Vagina (tissue), 2 donors: ENCODE results near the gene LDLRAD4.
"Not testable (repeated sequence)": the region's sequence is repeated elsewhere in the genome, so short reads cannot be mapped to it uniquely, and the experiment has no call there.

Source experiments
- POLR2A ChIP-seq, 2 donors: fragments of 450-650 bp; IDR thresholded peaks; one replicate each; pipeline ENCODE4 v1.6.1; 2017; ENCODE audit warnings: antibody characterized with exemption in 2 of 2, mild to moderate bottlenecking in 2 of 2, moderate library complexity in 2 of 2
- POLR2AphosphoS5 ChIP-seq, 2 donors: sonication (generic); formaldehyde crosslinking; IDR thresholded peaks; one replicate each; pipeline ENCODE4 v1.9.0; 2017; ENCODE audit warnings: antibody characterized with exemption in 2 of 2, mild to moderate bottlenecking in 2 of 2, low read depth in 1 of 2; ENCODE audit not compliant: insufficient read depth in 1 of 2
- TF ChIP-seq, protein P1 (sequence below), 3 experiments: fragments of 450-650 bp in 2 of 3; fragments of 200-600 bp in 1 of 3; sonication (generic) in 1 of 3; IDR thresholded peaks; one replicate each; pipeline ENCODE4 v1.5.1; 2017 to 2019; ENCODE audit warnings: antibody characterized with exemption in 3 of 3, mild to moderate bottlenecking in 2 of 3, moderate library complexity in 2 of 3

DNA sequence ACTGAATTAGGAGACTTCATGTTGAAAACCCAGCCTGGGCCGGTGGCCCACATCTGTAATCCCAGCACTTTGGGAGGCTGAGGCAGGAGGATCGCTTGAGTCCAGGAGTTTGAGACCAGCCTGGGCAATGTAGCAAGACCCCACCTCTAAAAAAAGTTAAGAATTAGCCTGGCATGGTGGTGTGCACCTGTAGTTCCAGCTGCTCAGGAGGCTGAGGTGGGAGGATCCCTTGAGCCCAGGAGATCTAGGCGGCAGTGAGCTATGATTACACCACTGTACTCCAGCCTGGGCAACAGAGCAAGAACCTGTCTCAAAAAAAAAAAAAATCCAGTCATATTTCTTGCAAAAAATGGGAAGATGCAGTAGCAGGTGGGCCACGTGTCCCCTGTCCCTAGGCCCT is 257.8 kb downstream of the LDLRAD4 start:
- TF ChIP-seq, protein P1, sequence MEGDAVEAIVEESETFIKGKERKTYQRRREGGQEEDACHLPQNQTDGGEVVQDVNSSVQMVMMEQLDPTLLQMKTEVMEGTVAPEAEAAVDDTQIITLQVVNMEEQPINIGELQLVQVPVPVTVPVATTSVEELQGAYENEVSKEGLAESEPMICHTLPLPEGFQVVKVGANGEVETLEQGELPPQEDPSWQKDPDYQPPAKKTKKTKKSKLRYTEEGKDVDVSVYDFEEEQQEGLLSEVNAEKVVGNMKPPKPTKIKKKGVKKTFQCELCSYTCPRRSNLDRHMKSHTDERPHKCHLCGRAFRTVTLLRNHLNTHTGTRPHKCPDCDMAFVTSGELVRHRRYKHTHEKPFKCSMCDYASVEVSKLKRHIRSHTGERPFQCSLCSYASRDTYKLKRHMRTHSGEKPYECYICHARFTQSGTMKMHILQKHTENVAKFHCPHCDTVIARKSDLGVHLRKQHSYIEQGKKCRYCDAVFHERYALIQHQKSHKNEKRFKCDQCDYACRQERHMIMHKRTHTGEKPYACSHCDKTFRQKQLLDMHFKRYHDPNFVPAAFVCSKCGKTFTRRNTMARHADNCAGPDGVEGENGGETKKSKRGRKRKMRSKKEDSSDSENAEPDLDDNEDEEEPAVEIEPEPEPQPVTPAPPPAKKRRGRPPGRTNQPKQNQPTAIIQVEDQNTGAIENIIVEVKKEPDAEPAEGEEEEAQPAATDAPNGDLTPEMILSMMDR (IDR thresholded peaks at IDR 0.05): not testable (repeated sequence)
- not testable (repeated sequence) for TF ChIP-seq POLR2AphosphoS5 (IDR thresholded peaks at IDR 0.05; ENCODE audit: insufficient read depth in 1 of 2, low read depth in 1 of 2); POLR2A (IDR thresholded peaks at IDR 0.05)
